GM18498 (cell line): ENCODE results near the gene THG1L.
A peak's percentile ranks its signal among the peaks of the same experiment; 100 is the strongest.
"Not testable (repeated sequence)": the region's sequence is repeated elsewhere in the genome, so short reads cannot be mapped to it uniquely, and the experiment has no call there.

Experiments used
- ATAC-seq: cut with Tn5 transposase; IDR thresholded peaks from one replicate; pipeline ENCODE4 v1.9.1; 2021; ENCODE audit warnings: mild to moderate bottlenecking, moderate library complexity; ENCODE audit not compliant: unreplicated experiment

THG1L gene

DNA sequence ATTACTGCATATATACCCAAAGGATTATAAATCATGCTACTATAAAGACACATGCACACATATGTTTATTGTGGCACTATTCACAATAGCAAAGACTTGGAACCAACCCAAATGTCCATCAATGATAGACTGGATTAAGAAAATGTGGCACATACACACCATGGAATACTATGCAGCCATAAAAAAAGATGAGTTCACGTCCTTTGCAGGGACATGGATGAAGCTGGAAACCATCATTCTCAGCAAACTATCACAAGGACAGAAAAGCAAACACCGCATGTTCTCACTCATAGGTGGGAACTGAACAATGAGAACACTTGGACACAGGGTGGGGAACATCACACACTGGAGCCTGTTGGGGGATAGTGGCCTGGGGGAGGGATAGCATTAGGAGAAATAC, 4.6 kb upstream of the THG1L start:
- ATAC-seq = not testable (repeated sequence)

DNA sequence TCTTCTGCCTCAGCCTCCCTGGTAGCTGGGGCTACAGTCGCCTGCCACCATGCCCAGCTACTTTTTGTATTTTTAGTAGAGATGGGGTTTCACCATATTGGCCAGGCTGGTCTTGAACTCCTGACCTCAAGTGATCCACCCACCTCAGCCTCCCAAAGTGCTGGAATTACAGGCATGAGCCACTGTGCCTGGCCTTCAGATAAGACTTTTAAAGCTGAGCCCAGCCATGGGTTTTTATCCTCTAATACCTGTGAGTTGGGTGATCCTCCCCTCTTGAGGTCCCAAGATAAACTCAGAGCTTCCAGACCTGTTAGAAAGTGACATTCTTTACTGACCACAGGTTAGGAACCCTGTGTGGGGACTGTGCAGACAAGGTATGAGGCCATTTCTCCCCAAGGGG, 3.4 kb upstream of the THG1L start:
- ATAC-seq = not testable (repeated sequence)

DNA sequence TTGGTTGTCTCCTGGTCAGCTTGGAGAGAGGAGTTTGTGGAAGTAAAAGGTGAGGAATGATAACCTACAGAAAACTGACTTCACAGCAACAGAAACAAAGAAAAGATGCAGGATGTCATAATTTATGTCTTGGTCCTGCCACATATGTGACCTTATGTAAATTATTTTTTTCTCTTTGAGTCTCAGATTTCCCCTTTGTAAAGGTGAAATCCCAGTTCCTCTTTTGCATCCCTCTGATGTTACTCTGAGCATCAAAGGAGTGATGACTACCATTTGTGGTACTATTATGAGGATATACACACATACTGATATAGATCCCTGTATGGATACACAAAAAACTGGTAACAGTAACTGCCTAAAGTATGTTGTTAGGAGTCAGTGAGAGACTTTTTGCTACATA, 1.4 kb upstream of the THG1L start:
- peak; percentile 47 for ATAC-seq

DNA sequence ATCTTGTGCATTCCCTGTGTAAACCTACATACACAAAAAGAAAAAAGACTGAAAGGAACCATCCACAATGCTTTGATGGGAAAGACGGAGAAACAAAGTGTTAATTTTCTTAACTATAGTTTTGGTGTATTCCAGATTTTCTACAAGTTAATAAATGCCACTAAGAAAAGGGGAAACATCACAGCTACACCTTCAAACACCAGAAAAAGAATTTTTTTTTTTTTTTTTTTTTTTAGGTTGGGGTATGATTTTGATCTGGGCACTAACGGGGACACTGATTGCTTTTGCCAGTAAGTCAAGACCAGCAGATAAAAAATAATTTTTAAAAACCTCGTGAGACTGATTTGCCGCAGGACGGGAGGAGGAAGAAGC, 334 bp upstream of the THG1L start:
- no peak for ATAC-seq

DNA sequence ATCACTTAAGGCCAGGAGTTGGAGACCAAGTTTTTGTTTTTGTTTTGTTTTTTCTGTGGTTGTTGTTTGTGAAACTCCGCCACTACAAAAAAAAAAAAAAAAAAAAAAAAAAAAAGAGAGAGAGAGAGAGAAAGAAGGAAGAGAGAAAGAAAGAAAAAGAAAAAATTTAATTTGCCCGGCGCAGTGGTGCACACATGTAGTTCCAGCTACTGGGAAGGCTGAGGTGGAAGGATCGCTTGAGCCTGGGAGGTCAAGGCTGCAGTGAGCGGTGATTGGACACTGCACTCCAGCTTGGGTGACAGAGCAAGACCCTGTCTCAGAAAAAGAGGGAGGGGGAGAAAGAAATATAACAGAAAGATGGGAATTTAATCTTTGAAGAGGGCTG, 902 bp downstream of the THG1L start:
- ATAC-seq = no peak

DNA sequence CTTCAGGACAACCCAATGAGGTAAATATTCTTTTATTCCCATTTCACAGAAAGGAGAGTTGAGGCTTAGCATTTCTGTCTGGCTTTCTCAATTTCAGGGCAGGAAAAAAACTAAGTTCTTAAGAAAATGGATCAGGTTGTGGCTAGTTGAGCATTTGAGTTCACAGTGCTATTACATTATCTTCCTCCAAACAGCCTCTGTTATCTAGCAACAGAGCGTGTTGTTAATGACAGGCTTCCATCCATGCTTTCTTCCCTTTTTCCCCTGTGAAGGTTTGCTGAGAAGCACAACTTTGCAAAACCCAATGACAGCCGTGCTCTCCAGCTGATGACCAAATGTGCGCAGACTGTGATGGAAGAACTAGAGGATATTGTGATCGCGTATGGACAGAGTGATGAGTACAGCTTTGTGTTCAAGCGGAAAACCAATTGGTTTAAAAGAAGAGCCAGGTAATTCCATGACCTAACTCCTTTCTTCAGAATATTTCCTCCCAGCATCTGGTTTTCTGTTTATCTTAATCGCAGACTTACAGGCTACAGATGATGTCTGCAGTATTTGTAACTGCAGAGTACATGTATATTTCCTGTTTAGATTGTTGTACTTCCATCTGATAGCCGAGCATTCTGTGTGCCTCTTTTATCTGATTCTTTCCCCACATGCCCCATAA, 1.5 kb downstream of the THG1L start:
- no peak for ATAC-seq

DNA sequence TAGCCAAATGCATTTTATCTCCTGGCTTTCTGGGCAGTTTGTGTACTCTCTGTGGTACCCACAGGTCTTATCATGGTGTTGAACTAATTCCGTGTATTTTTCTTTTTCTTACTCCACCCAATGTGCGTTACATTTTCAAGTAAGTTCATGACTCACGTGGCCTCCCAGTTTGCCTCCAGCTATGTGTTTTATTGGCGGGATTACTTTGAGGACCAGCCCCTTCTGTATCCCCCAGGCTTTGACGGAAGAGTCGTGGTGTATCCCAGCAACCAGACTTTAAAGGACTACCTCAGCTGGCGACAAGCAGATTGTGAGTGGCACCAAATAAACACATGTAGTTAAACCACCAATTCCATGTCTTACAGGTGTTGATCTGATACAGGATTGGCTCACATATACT, 3.2 kb downstream of the THG1L start:
- no peak for ATAC-seq

DNA sequence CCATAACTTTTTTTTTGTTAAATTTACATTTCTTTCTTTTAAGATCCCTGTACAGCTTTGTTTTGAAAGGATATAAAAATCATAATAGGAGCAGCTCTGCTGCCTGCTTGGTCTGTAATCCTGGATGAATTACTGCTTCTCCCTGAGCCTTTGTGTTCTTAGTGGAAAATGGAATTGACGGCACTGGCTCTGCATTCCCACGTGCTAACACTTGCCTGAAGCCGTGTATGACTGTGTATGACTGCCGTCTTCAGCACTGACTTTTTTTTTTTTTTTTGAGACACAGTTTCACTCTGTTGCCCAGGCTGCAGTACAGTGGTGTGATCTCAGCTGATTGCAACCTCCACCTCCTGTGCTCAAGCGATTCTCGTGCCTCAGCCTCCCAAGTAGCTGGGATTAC, 4.8 kb downstream of the THG1L start:
- no peak for ATAC-seq

DNA sequence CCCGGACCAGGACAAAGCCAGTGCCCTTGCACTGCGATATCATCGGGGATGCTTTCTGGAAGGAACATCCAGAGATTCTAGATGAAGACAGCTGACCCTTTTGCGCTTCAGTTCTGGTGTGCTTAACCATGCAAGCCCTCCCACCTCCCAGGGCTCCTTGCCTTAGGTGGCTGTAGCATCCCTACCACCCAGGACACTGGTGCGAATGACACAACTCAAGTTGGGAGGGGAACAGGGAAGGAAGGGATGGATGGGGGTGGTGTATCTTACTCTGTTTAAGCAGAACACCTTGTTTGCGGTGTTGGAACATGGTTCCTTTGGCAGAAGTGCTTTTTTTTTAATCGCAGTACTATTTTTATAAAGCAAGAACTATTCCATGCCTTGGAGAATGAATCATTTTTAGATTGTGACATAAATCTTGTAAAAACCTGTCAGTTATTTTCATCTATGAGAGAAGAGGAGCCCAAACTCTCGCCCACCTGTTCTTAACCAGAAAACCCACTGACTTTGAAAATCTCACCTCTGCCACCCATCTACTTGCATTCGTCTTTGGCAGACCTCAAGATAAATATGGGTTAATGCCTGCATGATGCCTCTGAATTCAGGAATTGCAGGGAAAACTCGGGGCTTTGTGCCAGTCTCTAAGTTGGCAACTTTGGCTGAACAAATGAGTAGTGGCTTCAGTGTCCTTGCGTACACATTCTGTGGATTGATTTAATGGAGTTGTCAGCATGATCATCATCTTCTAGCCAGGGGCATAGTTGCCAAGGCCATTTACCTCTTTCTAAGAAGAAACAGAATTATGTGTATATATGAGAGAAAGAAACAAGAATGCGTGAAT, 8.4 kb downstream of the THG1L start:
- no peak for ATAC-seq

DNA sequence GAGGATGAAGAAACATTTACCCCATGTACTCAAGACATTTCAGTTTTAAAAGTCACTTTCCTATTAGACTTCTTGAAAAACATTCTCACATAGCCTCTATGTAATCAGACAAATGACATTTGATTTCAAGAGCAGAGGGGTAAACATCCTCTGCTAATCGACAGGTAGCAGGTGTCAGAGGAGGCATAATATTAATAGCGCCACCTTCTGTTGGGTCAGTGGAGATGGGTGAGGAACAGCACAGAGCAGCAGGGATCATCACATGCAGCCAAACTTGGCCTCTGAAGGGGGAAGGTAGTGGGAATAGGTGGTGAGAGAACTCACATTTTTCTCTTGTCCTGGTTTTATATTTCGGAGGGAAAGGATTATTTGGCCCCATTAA, 9.0 kb downstream of the THG1L start:
- no peak for ATAC-seq

DNA sequence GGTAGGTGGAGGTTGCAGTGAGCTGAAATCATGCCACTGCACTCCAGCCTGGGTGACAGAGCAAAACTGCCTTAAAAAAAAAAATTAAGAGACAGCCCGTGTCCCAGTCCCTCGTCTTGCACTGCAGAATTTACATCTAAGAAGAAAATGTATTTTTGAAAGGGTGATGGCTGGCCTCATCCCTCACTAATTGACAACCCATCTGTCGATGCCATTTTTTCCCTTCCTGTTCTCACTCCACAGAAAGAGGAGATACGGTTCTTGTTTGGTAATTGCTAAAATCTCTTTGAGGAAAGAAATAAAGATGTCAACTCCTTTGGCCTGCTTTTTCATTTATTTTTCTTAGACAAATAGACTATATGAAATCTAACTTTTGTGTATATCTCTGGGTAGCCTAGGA, 9.9 kb downstream of the THG1L start:
- no peak for ATAC-seq

DNA sequence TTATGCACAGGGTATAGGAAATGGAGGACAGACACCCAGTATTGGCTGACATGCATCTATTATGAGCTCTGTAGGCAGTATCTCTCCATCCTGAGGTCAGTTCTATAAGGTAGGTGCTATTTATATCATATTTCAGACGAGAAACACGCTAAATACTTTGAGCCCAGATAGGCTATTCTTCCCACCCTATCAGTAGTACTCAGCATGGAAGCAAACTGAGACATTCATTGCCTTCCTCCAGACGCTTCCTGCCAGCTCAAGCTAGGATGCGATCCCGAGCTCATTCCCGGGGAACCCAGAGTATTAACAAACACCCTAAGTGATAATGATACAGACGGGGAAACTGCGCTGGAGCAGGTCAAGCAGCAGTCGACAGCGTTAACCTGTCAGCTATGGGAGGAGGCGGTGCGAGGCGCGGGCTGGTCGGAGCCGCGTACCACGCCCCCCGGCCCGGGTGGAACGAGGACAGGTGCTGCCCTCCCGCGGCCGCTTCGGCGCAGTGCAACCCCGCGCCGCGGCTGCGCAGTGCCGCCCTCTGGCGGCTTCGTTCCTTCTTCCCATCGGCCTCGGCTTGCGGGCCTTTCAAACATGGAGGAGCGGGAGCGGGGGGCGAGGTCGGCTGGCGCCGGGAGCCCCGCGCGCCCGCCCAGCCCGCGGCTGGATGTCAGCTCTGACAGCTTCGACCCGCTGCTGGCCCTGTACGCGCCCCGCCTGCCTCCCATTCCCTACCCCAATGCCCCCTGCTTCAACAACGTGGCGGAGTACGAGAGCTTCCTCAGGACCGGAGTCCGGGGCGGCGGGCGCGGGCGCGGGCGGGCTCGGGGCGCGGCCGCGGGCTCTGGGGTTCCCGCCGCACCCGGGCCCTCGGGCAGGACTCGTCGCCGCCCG, 12.2 kb downstream of the THG1L start, which contains the start of gene LSM11:
Gene LSM11, plus strand, starts transcription at position 550 of the 888 bp plus-strand sequence. Its CDS starts 39 bp downstream, at position 589.
- ATAC-seq = peak; percentile 95

DNA sequence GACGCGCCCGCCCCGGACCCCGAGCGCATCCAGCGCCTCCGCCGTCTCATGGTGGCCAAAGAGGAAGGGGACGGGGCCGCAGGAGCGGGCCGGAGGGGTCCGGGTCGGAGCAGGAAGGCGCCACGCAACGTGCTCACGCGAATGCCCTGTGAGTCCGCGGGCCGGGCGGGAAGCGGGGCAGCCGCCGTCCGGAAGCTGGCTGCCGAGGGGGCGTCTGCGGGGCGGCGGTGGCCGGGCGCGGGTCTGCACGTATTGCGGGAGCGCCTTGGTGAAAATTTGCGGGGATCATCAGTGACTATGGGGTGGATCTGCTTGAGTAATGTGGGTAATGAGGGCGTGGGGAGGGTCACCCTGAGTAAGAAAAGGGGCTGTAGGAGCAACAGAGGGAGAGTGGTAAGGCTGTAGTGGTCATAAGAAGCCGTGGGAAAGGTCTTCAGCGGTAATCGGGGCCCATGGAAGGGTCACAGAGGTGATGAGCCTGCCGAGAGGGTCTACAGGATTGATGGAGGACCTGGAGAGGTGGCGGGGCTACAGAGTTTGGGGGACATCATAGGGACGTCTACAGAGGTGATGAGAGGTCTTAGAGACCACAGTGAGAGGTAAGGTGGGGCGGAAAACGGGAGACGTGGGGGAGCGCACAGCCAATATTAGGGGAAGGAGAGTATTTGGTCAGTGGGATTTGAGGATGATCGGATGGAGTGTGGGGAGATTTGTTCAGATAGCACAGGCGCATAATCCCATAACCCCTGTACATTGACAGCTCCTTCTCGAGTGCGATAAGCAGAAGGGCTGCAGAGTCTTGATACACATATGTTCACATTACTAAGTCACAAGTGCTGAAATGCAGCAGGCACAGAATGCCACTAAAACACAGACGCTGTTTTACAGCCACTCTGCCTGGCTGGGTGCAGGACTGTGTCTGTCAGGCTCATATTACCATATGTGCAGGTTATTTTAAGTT, 13.1 kb downstream of the THG1L start:
- peak; percentile 32 for ATAC-seq

DNA sequence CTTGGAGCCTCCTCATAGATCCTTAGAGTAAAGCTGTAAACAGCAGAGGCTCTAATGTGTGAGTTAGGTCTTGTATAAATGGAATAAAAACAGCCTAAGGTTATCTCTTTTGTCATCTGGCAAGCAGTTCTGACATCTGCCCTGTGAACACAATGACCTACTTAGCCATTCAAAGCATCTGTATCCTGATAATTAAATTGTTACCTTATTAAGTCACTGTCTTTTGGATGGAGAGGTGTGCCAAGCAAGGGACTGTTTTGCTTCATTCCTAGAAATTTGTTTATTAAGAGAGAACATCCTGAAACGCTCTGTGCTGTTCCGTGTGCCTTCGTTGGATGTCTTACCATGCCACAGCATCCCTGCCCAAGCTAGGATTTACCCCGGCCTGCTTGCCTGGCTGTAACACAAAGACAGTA, 13.8 kb downstream of the THG1L start:
- ATAC-seq = no peak

DNA sequence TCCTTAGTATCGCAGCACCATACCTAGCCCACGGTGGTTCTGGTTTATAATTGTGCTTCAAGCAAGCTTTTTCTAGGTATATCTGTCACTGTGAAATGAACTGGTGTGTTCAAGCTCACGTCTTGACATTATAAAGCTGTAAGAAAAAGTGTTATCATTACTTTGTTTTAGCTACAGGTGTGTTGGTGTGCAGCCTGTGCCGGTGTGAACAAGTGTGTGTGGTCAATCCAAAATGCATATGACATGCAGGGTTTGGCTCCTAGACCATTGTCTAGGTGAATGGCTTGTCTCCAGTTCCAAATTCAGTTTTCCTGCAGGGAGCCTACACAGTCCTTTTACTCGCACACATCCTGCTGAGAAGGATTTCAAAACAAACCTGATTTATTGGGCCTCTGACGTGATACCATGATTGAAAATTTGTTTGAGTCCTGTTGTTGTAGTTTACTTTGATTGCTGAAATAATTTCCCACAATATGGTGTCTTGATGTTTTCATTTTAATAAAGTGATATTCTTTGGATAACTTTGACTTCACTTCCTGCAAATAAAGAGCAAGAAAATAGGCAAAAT, 16.0 kb downstream of the THG1L start:
- no peak for ATAC-seq

DNA sequence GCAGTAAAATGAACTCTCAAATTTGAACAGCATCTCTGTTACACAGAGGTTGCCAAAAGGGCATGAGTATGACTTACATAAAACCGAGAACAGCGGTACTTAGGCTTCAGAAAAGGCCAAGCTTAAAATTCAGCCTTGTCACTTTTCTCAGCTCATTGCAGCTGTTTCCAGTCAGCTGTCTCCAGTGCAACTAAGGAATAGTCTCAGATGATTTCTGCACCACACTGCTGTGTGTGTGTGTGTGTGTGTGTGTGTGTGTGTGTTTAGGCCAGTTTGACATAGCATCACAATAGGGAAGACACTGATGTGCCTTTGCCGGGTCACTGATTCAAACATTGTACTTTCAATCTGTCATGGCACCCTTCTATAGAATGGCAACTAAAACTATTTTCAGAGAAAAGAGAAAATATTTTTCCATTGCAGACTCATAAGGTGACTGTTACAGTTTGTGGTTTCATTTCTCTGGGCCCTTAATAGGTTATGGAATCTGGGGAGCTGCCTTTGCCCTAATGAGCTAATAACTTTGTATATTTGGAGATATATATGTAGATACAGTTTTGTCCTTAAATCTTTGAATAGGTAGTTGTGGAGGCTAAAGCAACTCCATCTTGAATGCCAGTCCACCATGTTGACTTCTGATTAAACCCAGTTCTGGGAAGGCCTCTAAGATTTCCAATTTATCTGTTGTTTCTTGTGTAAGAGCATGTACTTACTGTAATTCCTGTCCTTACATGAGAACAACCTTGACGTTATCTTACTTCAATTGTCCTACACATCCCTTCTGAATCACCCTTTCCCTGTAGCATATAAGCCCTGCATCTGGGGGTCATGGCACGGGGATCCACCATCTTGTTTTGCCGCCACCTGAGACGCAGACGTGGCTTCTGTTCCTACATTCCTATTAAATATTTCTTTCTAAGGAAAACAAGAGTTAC, 16.8 kb downstream of the THG1L start:
- ATAC-seq = no peak

DNA sequence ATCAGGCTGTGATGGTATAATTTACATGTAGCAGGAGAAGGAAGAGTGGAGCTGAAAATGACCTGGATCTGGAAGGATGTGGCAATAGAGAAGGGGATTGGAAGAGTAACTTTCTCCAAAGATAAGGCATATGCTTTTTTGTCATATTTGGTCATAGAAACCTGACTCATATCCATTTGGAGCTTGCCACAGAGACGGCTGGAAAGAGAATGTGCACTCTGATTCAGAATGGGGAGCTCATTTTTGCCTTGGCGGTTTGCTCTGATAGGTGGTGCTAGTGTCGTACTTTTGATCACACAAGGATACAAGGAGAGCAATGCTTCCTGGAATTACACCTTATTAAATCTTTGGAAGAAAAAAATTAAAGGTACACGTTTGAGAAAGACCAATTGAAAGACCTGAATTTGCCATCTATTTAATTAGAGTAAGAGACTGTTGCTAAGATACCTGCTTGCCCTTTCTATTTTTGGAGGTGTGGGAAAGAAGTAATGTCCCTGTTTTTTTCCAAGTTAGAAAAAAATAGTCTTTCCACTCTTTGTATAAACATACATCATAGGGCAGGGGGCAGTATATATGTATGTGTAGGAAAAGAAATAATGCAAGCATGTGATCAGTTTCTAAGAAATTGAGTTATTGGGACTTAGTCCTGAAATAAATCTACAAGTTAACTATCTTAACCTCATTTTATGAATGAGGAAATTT, 17.7 kb downstream of the THG1L start:
- no peak for ATAC-seq

DNA sequence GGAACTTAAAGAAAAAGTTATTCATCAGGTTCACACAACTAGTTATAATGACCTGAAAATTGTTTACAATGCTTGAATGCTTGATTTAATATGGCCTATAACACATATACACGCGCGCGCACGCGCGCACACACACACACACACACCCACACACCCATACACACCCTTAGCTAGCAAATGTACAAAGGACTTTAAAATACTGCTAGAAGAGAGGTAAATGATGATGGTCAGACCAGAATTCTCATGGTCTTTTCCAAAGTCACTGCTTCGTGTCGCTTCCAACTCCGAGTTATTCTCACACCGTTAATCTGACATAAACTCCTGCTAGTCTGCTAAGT, 18.2 kb downstream of the THG1L start:
- no peak for ATAC-seq
